MM.1S (cell line): ENCODE results near the gene PRKD2.

Experiments used
- DNase-seq: peaks from one replicate; pipeline ENCODE4 v3.0.0-alpha.2; 2015
- H2AFZ ChIP-seq: fragments of 300-600 bp; sonication (generic); 2 replicates; pipeline ENCODE4 v1.6.0; 2016; ENCODE audit warnings: antibody characterized with exemption, low read length
- H3F3A ChIP-seq: fragments of 300-600 bp; sonication (generic); 2 replicates; pipeline ENCODE4 v1.6.1; 2016; ENCODE audit warnings: mild to moderate bottlenecking, antibody characterized with exemption, low read length, moderate library complexity, mixed read lengths; ENCODE audit not compliant: insufficient read depth
- H3K27ac ChIP-seq: fragments of 300-600 bp; sonication (generic); 2 replicates; pipeline ENCODE4 v1.5.1; 2016; ENCODE audit warnings: mild to moderate bottlenecking, low read length
- H3K27me3 ChIP-seq: fragments of 300-600 bp; sonication (generic); replicated peaks from 2 replicates; pipeline ENCODE4 v1.6.0; 2016; ENCODE audit warnings: low read length; ENCODE audit not compliant: insufficient read depth
- H3K36me3 ChIP-seq: fragments of 300-600 bp; sonication (generic); replicated peaks from 2 replicates; pipeline ENCODE4 v1.6.1; 2016; ENCODE audit warnings: mild to moderate bottlenecking, low read length, mixed read lengths; ENCODE audit not compliant: insufficient read depth
- H3K4me1 ChIP-seq: fragments of 300-600 bp; sonication (generic); 2 replicates; pipeline ENCODE4 v1.6.1; 2016; ENCODE audit warnings: low read length, mixed read lengths
- H3K4me2 ChIP-seq: fragments of 300-600 bp; sonication (generic); 2 replicates; pipeline ENCODE4 v1.6.0; 2016; ENCODE audit warnings: low read depth, low read length
- H3K4me3 ChIP-seq: fragments of 300-600 bp; sonication (generic); 2 replicates; pipeline ENCODE4 v1.5.1; 2016; ENCODE audit warnings: low read length, mixed read lengths
- H3K79me2 ChIP-seq: fragments of 300-600 bp; sonication (generic); 2 replicates; pipeline ENCODE4 v1.6.1; 2016; ENCODE audit warnings: mixed run types, low read length, mixed read lengths
- H3K9ac ChIP-seq: fragments of 300-600 bp; sonication (generic); 2 replicates; pipeline ENCODE4 v1.6.1; 2016; ENCODE audit warnings: low read length, mixed read lengths
- H3K9me2 ChIP-seq: fragments of 300-600 bp; sonication (generic); replicated peaks from 2 replicates; pipeline ENCODE4 v1.6.1; 2016; ENCODE audit warnings: mild to moderate bottlenecking, low read length, mixed read lengths; ENCODE audit not compliant: insufficient read depth
- H3K9me3 ChIP-seq: fragments of 300-600 bp; sonication (generic); replicated peaks from 2 replicates; pipeline ENCODE4 v1.6.1; 2016; ENCODE audit warnings: mild to moderate bottlenecking, low read length, mixed read lengths; ENCODE audit not compliant: insufficient read depth
- H4K20me1 ChIP-seq: fragments of 300-600 bp; sonication (generic); 2 replicates; pipeline ENCODE4 v1.6.1; 2016; ENCODE audit warnings: mild to moderate bottlenecking, low read length, moderate library complexity, mixed read lengths; ENCODE audit not compliant: insufficient read depth
- EZH2 ChIP-seq: fragments of 300-600 bp; sonication (generic); optimal IDR thresholded peaks from 2 replicates; pipeline ENCODE3; 2017; ENCODE audit warnings: low read depth, mild to moderate bottlenecking, antibody characterized with exemption, low read length, mixed read lengths
- EZH2phosphoT487 ChIP-seq: fragments of 300-600 bp; sonication (generic); IDR thresholded peaks from 2 replicates; pipeline ENCODE4 v1.6.1; 2018; ENCODE audit warnings: antibody characterized with exemption, low read length
- TF ChIP-seq, protein P1 (sequence below): fragments of 300-600 bp; sonication (generic); IDR thresholded peaks from 2 replicates; pipeline ENCODE4 v1.5.1; 2016; ENCODE audit warnings: antibody characterized with exemption, low read length, mixed read lengths

Gene PRKD2

DNA sequence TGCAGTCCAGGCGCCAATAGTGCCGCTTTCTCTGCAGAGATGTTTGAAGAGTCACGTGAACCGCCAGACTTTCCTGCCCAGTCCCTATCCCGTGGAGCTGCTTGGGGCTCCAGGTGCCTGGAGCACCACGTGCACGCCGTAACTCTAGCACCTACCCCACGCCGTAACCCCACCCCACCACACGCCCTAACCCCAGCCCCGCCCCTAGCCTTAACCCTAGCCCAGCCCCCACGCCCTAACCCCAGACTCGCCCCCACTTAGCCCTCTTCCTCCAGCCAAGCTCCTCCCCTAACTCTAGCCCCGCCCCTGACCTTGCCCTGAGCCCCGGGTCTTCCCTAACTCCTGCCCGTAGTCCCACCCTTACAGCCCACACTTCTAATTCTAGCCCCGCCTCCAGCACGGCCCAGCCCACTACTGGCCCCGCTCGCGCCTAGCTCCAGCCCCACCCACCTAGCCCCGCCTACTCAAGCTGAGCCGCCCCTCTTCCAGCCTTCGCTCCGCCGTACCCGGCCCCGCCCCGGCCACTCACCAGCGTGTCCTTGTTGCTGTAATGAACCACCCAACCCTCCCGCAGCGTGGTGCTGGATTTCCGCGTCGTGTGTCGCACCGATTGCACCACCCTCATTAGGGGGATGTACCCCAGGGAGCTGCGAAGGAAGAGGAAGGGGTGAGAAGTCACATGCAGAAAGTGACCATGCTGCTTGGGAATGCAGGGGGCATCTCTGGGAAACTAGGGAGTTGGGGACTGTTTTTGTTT is 19.5 kb downstream of the PRKD2 start:
- DNase-seq = no peak
- no peak overlapping the region for H3K4me2 ChIP-seq
- no peaks in the 10 kb centered on the region for H4K20me1 ChIP-seq
- H3K27ac ChIP-seq = no peak overlapping the region
- H3K9ac ChIP-seq = no peak overlapping the region
- no peaks in the 10 kb centered on the region for H3K9me3 ChIP-seq
- H3K4me1 ChIP-seq = no peaks in the 10 kb centered on the region
- no peaks in the 10 kb centered on the region for H3K9me2 ChIP-seq
- TF ChIP-seq, protein P1, sequence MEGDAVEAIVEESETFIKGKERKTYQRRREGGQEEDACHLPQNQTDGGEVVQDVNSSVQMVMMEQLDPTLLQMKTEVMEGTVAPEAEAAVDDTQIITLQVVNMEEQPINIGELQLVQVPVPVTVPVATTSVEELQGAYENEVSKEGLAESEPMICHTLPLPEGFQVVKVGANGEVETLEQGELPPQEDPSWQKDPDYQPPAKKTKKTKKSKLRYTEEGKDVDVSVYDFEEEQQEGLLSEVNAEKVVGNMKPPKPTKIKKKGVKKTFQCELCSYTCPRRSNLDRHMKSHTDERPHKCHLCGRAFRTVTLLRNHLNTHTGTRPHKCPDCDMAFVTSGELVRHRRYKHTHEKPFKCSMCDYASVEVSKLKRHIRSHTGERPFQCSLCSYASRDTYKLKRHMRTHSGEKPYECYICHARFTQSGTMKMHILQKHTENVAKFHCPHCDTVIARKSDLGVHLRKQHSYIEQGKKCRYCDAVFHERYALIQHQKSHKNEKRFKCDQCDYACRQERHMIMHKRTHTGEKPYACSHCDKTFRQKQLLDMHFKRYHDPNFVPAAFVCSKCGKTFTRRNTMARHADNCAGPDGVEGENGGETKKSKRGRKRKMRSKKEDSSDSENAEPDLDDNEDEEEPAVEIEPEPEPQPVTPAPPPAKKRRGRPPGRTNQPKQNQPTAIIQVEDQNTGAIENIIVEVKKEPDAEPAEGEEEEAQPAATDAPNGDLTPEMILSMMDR = no peak
- TF ChIP-seq EZH2phosphoT487 = no peak
- H3K27me3 ChIP-seq = no peaks in the 10 kb centered on the region
- H3K79me2 ChIP-seq = peaks cover 62% of the 10 kb centered on the region
- no peak overlapping the region for H2AFZ ChIP-seq
- peaks cover 36% of the 10 kb centered on the region for H3K36me3 ChIP-seq
- H3K4me3 ChIP-seq = no peak overlapping the region
- H3F3A ChIP-seq = peaks cover 2% of the 10 kb centered on the region; the same call in 1 of the 2 replicates

DNA sequence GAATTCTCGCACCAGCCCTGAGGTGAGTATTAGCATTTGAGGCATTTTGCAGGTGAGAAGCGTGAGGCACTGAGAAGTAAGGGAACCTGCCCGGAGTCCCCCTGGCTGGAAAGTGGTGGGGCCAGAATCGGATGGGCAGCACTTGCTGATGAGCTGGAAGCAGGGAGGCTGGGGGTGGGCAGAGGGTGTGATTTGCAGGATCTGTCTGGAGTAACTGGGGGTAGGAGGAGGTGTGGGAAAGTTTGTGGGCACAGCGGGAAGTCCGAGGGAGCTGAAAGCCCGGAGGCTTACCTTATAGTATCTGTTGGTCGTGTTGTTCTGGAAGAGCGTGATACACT is 20.1 kb downstream of the PRKD2 start:
- no peak overlapping the region for H2AFZ ChIP-seq
- H3K4me3 ChIP-seq = no peak overlapping the region
- no peaks in the 10 kb centered on the region for H3K27me3 ChIP-seq
- H3K79me2 ChIP-seq = peaks cover 63% of the 10 kb centered on the region
- H3K27ac ChIP-seq = no peak overlapping the region
- H4K20me1 ChIP-seq = no peaks in the 10 kb centered on the region
- peaks cover 34% of the 10 kb centered on the region for H3K36me3 ChIP-seq
- H3K9me2 ChIP-seq = no peaks in the 10 kb centered on the region
- no peaks in the 10 kb centered on the region for H3K4me1 ChIP-seq
- DNase-seq = no peak
- H3K9me3 ChIP-seq = no peaks in the 10 kb centered on the region
- H3F3A ChIP-seq = peaks cover 2% of the 10 kb centered on the region; the same call in 1 of the 2 replicates
- no peak overlapping the region for H3K4me2 ChIP-seq
- no peak overlapping the region for H3K9ac ChIP-seq
- TF ChIP-seq, protein P1 = no peak
- no peak for TF ChIP-seq EZH2phosphoT487

DNA sequence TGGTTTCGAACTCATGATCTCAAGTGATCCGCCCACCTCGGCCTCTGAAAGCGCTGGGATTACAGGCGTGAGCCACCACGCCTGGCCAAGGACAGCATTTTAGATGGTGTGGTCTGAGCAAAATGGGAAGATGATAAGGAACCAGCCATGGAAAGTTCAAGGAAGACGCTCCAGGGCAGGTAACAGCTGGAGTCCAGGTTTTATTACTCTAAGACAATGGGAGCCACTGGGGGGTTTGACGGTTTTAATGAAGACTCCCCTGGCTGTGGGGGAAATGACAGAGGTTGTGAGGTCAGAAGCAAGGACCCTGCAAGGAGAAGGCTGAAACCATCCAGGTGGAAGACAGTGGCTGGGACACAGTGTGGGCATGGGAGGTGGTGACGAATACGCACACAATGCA is 20.9 kb downstream of the PRKD2 start:
- H3K79me2 ChIP-seq = peaks cover 62% of the 10 kb centered on the region
- no peaks in the 10 kb centered on the region for H3K9me2 ChIP-seq
- no peak overlapping the region for H3K4me3 ChIP-seq
- H2AFZ ChIP-seq = no peak overlapping the region
- TF ChIP-seq, protein P1 = no peak
- no peaks in the 10 kb centered on the region for H3K27me3 ChIP-seq
- H3K9me3 ChIP-seq = no peaks in the 10 kb centered on the region
- H3F3A ChIP-seq = peaks cover 2% of the 10 kb centered on the region; the same call in 1 of the 2 replicates
- H3K9ac ChIP-seq = no peak overlapping the region
- no peak overlapping the region for H3K4me2 ChIP-seq
- H4K20me1 ChIP-seq = no peaks in the 10 kb centered on the region
- peaks cover 32% of the 10 kb centered on the region for H3K36me3 ChIP-seq
- no peak overlapping the region for H3K27ac ChIP-seq
- no peaks in the 10 kb centered on the region for H3K4me1 ChIP-seq
- no peak for DNase-seq

DNA sequence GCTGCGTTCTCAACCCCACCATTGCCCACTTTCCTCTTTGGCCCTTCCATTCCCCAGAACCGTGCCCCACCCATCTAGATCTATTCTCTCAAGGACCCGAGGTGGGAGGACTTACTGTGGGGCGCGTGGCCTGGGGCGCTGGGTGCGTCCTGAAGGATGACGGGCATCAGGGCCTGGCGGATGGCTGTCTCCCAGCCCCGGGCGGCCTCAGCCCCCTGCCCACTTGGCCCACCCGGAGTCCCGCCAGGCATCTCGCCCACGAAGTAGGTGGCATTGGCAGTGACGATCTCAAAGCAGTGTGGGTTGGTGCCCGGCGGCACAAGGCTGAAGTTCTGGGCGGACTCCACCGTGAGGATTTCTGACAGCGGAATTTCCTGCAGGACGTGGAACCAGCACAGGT is 23.2 kb downstream of the PRKD2 start:
- TF ChIP-seq EZH2 (no peak), EZH2phosphoT487 (no peak)
- TF ChIP-seq, protein P1 = no peak
- Histone ChIP-seq H4K20me1 (no peaks in the 10 kb centered on the region), H3K4me3 (no peak overlapping the region), H3K9me3 (no peaks in the 10 kb centered on the region), H3K79me2 (peaks cover 57% of the 10 kb centered on the region), H3K4me1 (no peaks in the 10 kb centered on the region), H3K9me2 (no peaks in the 10 kb centered on the region), H3F3A (peaks cover 2% of the 10 kb centered on the region; the same call in 1 of the 2 replicates), H3K9ac (no peak overlapping the region), H3K27me3 (no peaks in the 10 kb centered on the region), H2AFZ (no peak overlapping the region), H3K4me2 (no peak overlapping the region), H3K27ac (no peak overlapping the region), H3K36me3 (peaks cover 23% of the 10 kb centered on the region)
- DNase-seq = no peak
